ENCODE results near the gene SH2D3C.
A peak's percentile ranks its signal among the peaks of the same experiment; 100 is the strongest.
"Not testable (repeated sequence)": the region's sequence is repeated elsewhere in the genome, so short reads cannot be mapped to it uniquely, and the experiment has no call there.

The SH2D3C gene

DNA sequence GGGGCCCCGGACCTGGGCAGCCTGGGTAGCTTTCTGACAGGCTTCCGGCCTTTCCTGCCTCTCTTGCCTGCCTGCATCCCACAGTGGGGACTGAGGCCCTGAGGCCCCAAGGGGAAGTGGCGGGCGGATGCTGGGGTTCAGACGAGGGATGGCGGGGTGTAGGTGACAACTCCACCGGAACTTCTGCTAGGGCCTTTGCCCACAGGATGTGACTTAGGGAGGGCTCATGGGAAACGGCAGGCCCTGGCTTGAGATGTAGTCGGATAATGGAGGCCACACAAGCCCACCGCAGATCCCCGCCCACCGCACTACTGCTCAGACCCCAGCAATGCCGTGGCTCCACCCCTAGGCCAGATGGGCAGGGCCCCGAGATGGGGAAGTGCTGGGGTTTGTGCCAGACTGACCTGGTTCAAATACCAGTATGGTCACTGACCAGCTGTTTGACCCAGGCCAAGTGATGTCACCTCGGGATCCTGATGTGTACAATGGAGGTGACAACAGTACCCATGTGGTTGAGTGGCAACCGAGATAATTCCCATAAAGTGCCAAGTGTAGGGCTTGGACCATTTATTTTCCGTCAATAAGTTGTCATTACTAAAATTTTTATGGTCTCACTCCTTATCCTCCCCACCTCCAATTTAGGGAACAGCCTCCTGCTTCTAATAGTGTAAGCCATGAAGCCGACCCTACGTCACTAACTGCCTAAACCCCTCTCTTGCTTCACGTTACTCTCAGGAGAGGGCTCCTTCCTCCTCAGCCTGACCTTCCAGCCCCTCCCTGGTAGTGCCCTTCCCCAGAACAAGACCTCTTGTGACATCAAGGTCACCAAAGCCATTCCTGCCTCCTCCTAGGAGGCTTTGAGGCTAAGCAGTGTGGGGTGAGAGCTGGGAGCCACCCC is 4.9 kb upstream of the SH2D3C start:
- peak; percentile 82 for DNase-seq (ENCODE audit: extremely low read depth, insufficient read length)
- TF ChIP-seq, protein P1, sequence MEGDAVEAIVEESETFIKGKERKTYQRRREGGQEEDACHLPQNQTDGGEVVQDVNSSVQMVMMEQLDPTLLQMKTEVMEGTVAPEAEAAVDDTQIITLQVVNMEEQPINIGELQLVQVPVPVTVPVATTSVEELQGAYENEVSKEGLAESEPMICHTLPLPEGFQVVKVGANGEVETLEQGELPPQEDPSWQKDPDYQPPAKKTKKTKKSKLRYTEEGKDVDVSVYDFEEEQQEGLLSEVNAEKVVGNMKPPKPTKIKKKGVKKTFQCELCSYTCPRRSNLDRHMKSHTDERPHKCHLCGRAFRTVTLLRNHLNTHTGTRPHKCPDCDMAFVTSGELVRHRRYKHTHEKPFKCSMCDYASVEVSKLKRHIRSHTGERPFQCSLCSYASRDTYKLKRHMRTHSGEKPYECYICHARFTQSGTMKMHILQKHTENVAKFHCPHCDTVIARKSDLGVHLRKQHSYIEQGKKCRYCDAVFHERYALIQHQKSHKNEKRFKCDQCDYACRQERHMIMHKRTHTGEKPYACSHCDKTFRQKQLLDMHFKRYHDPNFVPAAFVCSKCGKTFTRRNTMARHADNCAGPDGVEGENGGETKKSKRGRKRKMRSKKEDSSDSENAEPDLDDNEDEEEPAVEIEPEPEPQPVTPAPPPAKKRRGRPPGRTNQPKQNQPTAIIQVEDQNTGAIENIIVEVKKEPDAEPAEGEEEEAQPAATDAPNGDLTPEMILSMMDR (IDR thresholded peaks at IDR 0.05; ENCODE audit: insufficient read depth, low read length, poor library complexity, severe bottlenecking), result no peak
- Histone ChIP-seq H3K36me3 (ENCODE audit: control insufficient read depth, insufficient read depth, low read length) (peaks cover 13% of the 10 kb centered on the region), H3K27me3 (replicated peaks; ENCODE audit: control insufficient read depth, insufficient read depth, low read length) (no peaks in the 10 kb centered on the region), H3K4me3 (replicated peaks; ENCODE audit: low read depth, low read length) (no peak overlapping the region)

DNA sequence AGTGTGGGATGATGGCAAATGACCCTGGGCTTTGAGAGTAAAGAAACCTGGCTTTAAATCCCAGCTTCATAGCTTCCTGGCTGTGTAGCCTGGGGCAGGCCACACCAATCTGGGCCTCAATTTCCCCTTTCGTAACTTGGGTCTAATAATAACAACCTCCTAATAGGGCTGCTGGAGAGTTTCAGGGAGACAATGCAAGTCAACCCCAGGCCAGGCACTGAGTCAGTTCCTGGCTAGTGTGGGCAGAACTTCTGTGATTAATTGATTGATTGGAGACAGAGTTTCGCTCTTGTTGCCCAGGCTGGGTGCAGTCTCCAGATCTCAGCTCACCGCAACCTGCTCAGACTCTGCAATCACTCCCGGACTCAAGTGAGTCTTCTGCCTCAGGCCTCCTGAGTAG is 3.3 kb upstream of the SH2D3C start:
- DNase-seq (ENCODE audit: extremely low read depth, insufficient read length), result no peak
- Histone ChIP-seq H3K36me3 (ENCODE audit: control insufficient read depth, insufficient read depth, low read length) (no peaks in the 10 kb centered on the region), H3K4me3 (replicated peaks; ENCODE audit: low read depth, low read length) (no peak overlapping the region), H3K27me3 (replicated peaks; ENCODE audit: control insufficient read depth, insufficient read depth, low read length) (no peaks in the 10 kb centered on the region)
- TF ChIP-seq, protein P1 (IDR thresholded peaks at IDR 0.05; ENCODE audit: insufficient read depth, low read length, poor library complexity, severe bottlenecking), result no peak

DNA sequence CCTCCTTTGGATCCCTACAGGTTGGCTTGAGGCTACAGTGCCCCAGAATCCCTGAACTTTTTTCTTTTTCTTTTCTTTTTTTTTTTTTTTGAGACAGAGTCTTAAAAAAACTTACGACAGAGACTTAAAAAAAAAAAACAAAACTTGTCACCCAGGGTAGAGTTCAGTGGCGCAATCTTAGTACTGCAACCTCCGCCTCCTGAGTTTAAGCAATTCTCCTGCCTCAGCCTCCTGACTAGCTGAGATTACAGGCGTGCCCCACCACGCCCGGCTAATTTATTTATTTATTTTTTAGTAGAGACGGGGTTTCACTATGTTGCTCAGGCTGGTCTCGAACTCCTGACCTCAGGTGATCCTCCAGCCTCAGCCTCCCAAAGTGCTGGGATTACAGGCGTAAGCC is 2.4 kb upstream of the SH2D3C start:
- H3K36me3 ChIP-seq (ENCODE audit: control insufficient read depth, insufficient read depth, low read length); H3K4me3 ChIP-seq (replicated peaks; ENCODE audit: low read depth, low read length); DNase-seq (ENCODE audit: extremely low read depth, insufficient read length); H3K27me3 ChIP-seq (replicated peaks; ENCODE audit: control insufficient read depth, insufficient read depth, low read length): not testable (repeated sequence)

DNA sequence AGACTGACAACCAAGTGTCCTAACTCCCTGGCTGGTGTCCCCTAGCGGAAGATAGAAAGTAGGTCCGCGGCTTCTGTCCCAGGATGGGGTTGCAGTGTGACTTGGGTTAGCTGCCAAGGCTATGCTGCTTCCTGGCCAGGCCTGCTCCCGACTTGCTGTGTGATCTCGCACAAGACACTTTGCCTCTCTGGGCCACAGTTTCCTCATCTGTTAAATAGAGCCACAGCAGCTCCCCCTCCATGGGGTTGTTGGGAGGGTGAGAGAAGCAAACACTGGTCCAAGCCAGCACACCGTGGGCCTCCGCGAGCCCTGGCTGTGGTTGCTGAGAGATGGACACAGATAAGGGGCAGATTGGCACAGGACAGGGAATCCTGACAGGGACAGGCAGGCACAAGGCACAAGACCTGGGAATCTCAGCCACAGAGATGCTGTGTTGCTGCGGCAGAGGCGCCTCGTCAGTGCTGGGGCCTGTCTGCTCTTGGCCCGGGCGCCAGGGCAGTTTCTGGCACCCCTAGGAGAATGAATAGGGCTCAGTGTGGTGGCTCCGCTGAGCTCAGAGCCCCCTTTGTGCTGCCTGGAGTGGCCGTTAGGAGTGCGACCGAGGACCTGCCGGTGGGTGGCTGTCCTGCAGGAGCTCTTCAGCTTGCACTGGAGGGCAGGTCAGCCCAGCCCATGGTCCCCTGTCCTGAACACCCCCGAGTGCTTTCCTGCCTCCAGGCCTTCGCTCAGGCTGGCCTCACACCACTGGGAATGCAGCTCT is 1.8 kb upstream of the SH2D3C start:
- TF ChIP-seq, protein P1 (IDR thresholded peaks at IDR 0.05; ENCODE audit: insufficient read depth, low read length, poor library complexity, severe bottlenecking), result no peak
- no peak for DNase-seq (ENCODE audit: extremely low read depth, insufficient read length)
- no peak overlapping the region for H3K4me3 ChIP-seq (replicated peaks; ENCODE audit: low read depth, low read length)
- H3K27me3 ChIP-seq (replicated peaks; ENCODE audit: control insufficient read depth, insufficient read depth, low read length), result no peaks in the 10 kb centered on the region
- no peaks in the 10 kb centered on the region for H3K36me3 ChIP-seq (ENCODE audit: control insufficient read depth, insufficient read depth, low read length)

DNA sequence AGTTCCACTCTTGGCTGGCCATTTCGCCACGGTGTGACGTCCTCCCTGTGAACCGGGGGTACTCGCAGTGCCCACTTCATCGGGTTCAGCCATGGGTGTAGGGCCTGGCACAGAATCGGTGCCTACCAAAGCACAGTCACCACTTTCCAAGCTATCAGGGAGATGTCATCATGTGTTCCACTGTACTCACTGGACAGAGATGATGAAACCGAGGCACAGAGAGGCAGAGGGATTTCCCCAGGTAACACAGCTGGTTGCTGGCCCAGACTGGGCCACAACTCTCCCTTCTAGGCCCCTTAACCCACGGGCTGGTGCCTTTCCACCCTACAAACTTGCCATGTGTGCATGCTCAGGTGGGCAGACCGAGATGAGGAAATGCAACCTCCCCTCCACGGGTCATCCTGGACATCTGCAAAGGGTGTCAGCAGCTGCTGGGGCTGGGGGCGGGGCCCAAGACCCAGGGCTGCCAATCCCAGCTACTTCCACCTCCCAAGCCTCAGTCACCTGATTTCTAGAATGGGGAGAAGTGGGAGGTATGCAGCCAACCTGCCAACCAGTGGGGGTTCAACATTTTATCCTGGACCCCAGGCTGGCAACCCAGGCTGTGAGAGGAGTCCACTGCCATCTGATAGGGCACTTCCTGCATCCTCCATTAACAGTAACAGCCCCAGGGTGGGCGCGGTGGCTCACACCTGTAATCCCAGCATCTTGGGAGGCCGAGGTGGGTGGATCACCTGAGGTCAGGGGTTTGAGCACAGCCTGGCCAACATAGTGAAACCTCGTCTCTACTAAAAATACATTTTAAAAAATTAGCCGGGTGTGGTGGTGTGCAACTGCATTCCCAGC is 893 bp upstream of the SH2D3C start:
- TF ChIP-seq, protein P1 (IDR thresholded peaks at IDR 0.05; ENCODE audit: insufficient read depth, low read length, poor library complexity, severe bottlenecking), result no peak

More for the DNA sequence above, 893 bp upstream of the SH2D3C start:
- H3K36me3 ChIP-seq (ENCODE audit: control insufficient read depth, insufficient read depth, low read length), result no peaks in the 10 kb centered on the region
- DNase-seq (ENCODE audit: extremely low read depth, insufficient read length), result peak; percentile 78
- peak overlapping the region; percentile 73 for H3K4me3 ChIP-seq (replicated peaks; ENCODE audit: low read depth, low read length)
- H3K27me3 ChIP-seq (replicated peaks; ENCODE audit: control insufficient read depth, insufficient read depth, low read length), result no peaks in the 10 kb centered on the region
